ENCODE measurements around the gene EML4.

Gene EML4

DNA sequence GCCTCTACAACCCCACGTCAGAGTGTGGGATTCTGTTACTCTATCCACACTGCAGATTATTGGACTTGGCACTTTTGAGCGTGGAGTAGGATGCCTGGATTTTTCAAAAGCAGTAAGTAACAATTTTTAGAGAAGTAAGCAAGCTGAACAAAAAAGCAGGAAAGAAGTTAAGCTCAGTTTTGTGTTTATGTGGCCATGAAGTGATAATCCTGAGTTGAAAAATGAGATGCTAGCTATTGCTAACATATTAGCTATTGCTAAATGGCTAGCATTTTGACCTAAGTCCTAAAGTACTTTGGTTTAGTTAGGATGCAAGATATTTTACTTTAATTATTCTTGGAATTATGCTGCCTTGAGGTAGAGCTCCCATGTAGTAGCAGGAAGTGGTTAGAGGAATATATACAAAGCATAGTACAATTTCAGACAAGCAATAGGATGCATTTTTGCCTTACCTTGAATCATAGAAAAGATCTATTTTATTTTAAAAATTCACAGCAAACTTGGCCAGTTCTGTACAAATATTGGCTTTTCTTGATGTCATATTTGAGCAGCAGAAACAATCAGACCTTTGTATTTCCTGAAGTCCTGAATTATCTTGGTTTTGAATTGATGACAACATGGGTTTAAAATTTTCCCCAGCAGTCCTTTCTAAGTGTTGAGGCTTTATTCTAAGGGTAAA lies 117.3 kb downstream of the EML4 start:
- TF ChIP-seq, protein P1, sequence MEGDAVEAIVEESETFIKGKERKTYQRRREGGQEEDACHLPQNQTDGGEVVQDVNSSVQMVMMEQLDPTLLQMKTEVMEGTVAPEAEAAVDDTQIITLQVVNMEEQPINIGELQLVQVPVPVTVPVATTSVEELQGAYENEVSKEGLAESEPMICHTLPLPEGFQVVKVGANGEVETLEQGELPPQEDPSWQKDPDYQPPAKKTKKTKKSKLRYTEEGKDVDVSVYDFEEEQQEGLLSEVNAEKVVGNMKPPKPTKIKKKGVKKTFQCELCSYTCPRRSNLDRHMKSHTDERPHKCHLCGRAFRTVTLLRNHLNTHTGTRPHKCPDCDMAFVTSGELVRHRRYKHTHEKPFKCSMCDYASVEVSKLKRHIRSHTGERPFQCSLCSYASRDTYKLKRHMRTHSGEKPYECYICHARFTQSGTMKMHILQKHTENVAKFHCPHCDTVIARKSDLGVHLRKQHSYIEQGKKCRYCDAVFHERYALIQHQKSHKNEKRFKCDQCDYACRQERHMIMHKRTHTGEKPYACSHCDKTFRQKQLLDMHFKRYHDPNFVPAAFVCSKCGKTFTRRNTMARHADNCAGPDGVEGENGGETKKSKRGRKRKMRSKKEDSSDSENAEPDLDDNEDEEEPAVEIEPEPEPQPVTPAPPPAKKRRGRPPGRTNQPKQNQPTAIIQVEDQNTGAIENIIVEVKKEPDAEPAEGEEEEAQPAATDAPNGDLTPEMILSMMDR (IDR thresholded peaks at IDR 0.05), result no peak

DNA sequence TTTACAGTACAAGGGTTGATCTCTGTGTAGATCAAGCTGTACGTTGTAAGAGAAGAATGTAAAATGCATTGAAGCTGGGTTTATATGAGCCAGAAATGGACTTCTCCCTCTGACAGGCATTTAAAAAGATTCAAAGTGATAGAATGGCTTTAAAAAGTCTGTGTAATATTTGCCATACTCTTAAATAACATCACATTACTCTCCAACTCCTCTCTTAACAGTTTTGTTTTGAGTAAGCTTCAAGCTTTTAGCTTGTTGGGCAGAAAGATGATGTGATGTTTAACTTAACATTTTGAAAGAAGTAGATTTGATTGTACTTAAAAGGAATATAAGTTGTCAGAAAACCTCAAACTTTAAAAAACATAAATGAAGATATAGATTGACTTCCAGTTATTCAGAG lies 119.7 kb downstream of the EML4 start:
- TF ChIP-seq, protein P1 (IDR thresholded peaks at IDR 0.05), result no peak

DNA sequence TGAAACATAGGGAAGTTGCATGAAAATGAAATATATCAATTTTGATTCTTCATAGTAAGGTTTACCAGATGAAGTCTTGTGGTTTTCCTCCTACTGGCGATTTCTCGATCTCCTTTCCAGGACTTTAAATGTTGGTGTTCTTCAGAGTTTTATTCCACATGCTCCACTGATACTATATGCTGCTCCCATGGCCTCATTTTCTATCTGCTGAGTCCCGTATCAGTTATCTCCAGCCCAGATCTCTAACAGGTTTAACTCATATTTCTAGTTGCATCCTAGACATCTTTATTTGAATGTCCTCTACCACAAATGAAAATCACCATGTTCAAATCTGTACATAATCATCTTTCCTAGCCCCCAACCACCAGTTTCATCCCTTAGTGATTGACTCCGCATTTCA lies 120.1 kb downstream of the EML4 start:
- TF ChIP-seq, protein P1 (IDR thresholded peaks at IDR 0.05), result no peak

DNA sequence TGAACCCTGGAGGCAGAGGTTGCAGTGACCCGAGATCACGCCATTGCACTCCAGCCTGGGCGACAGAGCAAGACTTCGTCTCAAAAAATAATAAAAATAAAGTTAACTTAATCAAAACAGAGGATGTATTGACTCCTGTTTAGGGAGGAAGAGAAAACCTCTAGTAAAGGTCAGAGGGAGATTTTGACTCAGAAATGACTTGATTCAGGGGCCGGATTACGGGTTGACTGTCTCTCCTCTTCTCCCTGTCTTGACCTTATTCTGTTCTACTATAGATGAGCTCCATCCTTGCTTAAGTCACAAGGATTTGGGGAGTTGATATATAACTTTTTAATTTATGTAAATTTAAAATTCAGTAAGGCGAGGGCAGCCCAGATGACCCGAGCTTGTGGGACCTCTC lies 120.9 kb downstream of the EML4 start:
- TF ChIP-seq, protein P1 (IDR thresholded peaks at IDR 0.05), result no peak

DNA sequence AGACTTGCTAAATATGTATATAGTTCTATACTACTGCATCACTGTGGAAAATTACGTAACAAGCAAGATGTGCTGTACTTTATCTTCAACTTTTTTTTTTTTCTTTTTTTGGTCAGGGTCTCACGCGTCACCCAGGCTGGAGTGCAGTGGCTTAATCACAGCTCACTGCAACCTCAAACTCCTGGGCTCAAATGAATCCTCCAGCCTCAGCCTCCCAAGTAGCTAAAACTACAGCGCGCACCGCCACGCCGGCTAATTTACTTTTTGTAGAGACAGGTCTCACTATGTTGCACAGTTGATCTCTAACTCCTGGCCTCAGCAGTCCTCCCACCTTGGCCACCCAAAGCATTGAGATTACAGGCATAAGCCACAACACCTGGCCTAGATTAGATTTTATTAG lies 123.9 kb downstream of the EML4 start:
- TF ChIP-seq, protein P1 (IDR thresholded peaks at IDR 0.05), result no peak

DNA sequence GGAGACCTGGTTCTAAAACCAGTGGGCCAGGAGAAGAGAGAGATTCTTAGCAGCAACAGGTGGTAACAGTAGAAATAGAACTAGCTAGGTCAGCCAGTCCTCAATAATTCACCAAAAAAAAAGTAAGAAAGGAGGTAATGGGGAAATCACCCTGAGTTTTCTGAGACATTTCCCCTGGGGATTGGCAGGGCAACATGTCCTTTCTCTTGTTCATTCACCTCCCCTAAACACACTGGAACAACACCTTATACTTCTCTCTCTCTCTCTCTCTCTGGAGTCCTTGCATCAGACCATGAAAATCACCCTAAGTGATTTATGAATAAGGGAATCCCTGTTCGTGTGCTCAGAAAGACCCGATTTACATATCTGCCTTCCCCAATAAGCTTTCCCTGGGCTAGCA lies 127.1 kb downstream of the EML4 start:
- TF ChIP-seq, protein P1 (IDR thresholded peaks at IDR 0.05), result no peak

DNA sequence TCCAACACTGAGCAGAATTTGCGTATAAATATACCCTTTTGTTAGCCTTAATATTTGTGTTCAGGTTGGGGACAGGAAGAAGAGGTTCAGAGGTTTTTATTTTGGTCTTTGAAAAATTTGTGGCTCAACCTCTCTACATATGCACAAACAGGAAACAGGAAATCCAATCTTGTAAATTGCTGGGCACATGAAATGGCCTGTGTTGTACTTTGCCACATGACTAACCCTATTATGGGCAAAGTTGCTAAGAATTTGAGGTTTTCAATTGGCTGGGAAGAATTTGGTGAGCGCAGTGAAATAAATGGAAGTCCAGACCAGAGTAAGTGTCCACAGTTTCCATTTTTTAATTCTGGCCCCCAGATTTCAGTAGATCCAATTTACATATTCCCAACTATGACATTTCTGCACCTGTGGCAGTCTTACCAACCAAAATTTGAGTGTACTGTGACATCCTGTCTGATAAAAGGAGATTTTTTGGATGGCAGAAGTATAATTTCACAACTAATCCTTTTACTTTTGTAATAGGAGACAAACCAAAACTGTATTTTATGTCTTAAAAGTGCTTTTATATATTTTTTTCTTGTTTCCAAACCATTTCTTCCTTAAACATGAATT lies 128.3 kb downstream of the EML4 start:
- TF ChIP-seq, protein P1 (IDR thresholded peaks at IDR 0.05), result no peak
